B cell (primary cell): ENCODE measurements around the gene PHIP. TPM values are rescaled to one million over a fixed set of nuclear protein-coding genes. Genes with fewer than 3 reads are reported as not detected.
A peak's percentile ranks its signal among the peaks of the same experiment; 100 is the strongest.

Experiments used
- ATAC-seq: fragments of 200-7000 bp; cut with Tn5 transposase; one replicate; pipeline ENCODE4 v1.10.0; 2021; ENCODE audit warnings: low read depth, mild to moderate bottlenecking, moderate number of reproducible peaks, moderate library complexity
- CTCF ChIA-PET: fragments of 350-600 bp; sonication (Branson Sonifier 250); formaldehyde crosslinking; loops from one replicate; lab custom pipeline; 2021; ENCODE audit warnings: antibody characterized with exemption, inconsistent platforms; lab: Charles Lee
- POLR2A ChIA-PET: fragments of 350-600 bp; sonication (Branson Sonifier 250); formaldehyde crosslinking; loops from one replicate; lab custom pipeline; 2021; ENCODE audit warnings: antibody characterized with exemption; lab: Charles Lee
- DNase-seq: peaks from one replicate; pipeline ENCODE4 v3.0.0; 2013
- H2AFZ ChIP-seq: 2 replicates; pipeline ENCODE4 v1.6.1; 2012; ENCODE audit warnings: mild to moderate bottlenecking, low read depth, low read length; ENCODE audit not compliant: insufficient read depth, poor library complexity, severe bottlenecking
- H3K27ac ChIP-seq, 2 donors: 1 replicate in 1 of 2; 2 replicates in 1 of 2; pipeline ENCODE4 v1.5.1; 2012 to 2013; ENCODE audit warnings: low read length in 2 of 2, mild to moderate bottlenecking in 2 of 2, moderate library complexity in 1 of 2
- H3K27me3 ChIP-seq, 4 experiments: fragments of 200-600 bp in 1 of 4; sonication (generic) in 1 of 4; replicated peaks in 1 of 4; 1 replicate in 2 of 4; 2 replicates in 2 of 4; pipeline versions ENCODE4 v1.6.1 to v1.7.0; 2013 to 2016; ENCODE audit warnings: low read length in 3 of 4, mild to moderate bottlenecking in 2 of 4, mixed read lengths in 1 of 4, moderate library complexity in 1 of 4; ENCODE audit not compliant: insufficient read depth in 4 of 4, control insufficient read depth in 3 of 4; ENCODE audit errors: control extremely low read depth in 1 of 4
- H3K36me3 ChIP-seq, 2 experiments: replicated peaks in 1 of 2; 1 replicate in 1 of 2; 2 replicates in 1 of 2; pipeline versions ENCODE4 v1.6.1 to v1.7.1; 2013; ENCODE audit warnings: low read length in 1 of 2; ENCODE audit not compliant: insufficient read depth in 2 of 2, control insufficient read depth in 1 of 2; ENCODE audit errors: control extremely low read depth in 1 of 2, extremely low read depth in 1 of 2
- H3K4me1 ChIP-seq, 2 donors: fragments of 200-600 bp in 1 of 2; sonication (generic) in 1 of 2; 1 replicate in 1 of 2; 2 replicates in 1 of 2; pipeline versions ENCODE4 v1.5.1 to v1.6.1; 2013 to 2017; ENCODE audit warnings: low read length in 2 of 2; ENCODE audit not compliant: control insufficient read depth in 2 of 2, insufficient read depth in 2 of 2
- H3K4me2 ChIP-seq: replicated peaks from 2 replicates; pipeline ENCODE3; 2012; ENCODE audit warnings: mild to moderate bottlenecking, low read depth, low read length; ENCODE audit not compliant: poor library complexity, severe bottlenecking
- H3K4me3 ChIP-seq, 5 experiments: fragments of 200-600 bp in 1 of 5; sonication (generic) in 1 of 5; 1 replicate in 3 of 5; 2 replicates in 2 of 5; pipeline versions ENCODE4 v1.5.1 to v1.7.0; 2011 to 2016; ENCODE audit warnings: low read length in 4 of 5, mild to moderate bottlenecking in 4 of 5, low read depth in 2 of 5, control low read depth in 1 of 5, moderate library complexity in 1 of 5; ENCODE audit not compliant: insufficient read depth in 1 of 5; ENCODE audit errors: control extremely low read depth in 1 of 5, extremely low read depth in 1 of 5
- H3K79me2 ChIP-seq: fragments of 200-600 bp; sonication (generic); one replicate; pipeline ENCODE4 v1.6.0; 2016; ENCODE audit warnings: low read length; ENCODE audit not compliant: control insufficient read depth, insufficient read depth
- H3K9ac ChIP-seq: fragments of 200-600 bp; sonication (generic); 2 replicates; pipeline ENCODE4 v1.6.1; 2017; ENCODE audit warnings: mild to moderate bottlenecking, low read length, moderate library complexity
- H3K9me3 ChIP-seq, 3 donors: one replicate each; pipeline versions ENCODE4 v1.6.1 to v1.7.1; 2013; ENCODE audit warnings: low read length in 2 of 3; ENCODE audit not compliant: control insufficient read depth in 2 of 3, insufficient read depth in 1 of 3; ENCODE audit errors: control extremely low read depth in 1 of 3
- H4K20me1 ChIP-seq: 2 replicates; pipeline ENCODE4 v1.6.0; 2012; ENCODE audit warnings: mild to moderate bottlenecking, low read length; ENCODE audit not compliant: insufficient read depth, control insufficient read depth, poor library complexity, severe bottlenecking
- H3K27ac Mint-ChIP-seq: one replicate; pipeline ENCODE4 v1.8.0; 2021; ENCODE audit warnings: mixed read lengths
- H3K27me3 Mint-ChIP-seq: one replicate; pipeline ENCODE4 v1.8.0; 2021; ENCODE audit warnings: mixed read lengths
- H3K4me1 Mint-ChIP-seq: one replicate; pipeline ENCODE4 v1.8.0; 2021; ENCODE audit warnings: mixed read lengths
- H3K4me3 Mint-ChIP-seq: one replicate; pipeline ENCODE4 v1.8.0; 2021; ENCODE audit warnings: mixed read lengths
- H3K9me3 Mint-ChIP-seq: one replicate; pipeline ENCODE4 v1.8.0; 2022; ENCODE audit warnings: mixed read lengths; ENCODE audit not compliant: insufficient read depth
- EZH2 ChIP-seq: IDR thresholded peaks from 2 replicates; pipeline ENCODE4 v1.6.1; 2012; ENCODE audit warnings: borderline replicate concordance, low read depth, mild to moderate bottlenecking, moderate library complexity, low read length; ENCODE audit not compliant: insufficient read depth, poor library complexity, severe bottlenecking
- WGBS: methylation state at CpG from one replicate; pipeline ENCODE4 v1.1.5; 2013; ENCODE audit warnings: missing lambda C conversion rate; ENCODE audit not compliant: insufficient coverage; 5-methylcytosine and 5-hydroxymethylcytosine counted together
- intact Hi-C: fragments of 100-400 bp; cut with micrococcal nuclease; formaldehyde crosslinking; loops from one replicate; pipeline ENCODE4 v1.10.0; 2022
- polyA plus RNA-seq: library from polyadenylated mRNA; depleted of rRNA; stranded (reverse); fragments of >200 nt; gene quantifications from 2 replicates; pipeline ENCODE4 v1.2.3, GENCODE V29; 2012
- total RNA-seq, 2 donors: library from RNA; stranded (reverse); fragments of 120-200 nt in 1 of 2; gene quantifications; 1 replicate in 1 of 2; 2 replicates in 1 of 2; pipeline versions ENCODE4 v1.2.3 to v1.2.4, GENCODE V29; 2013 to 2022
- TF ChIP-seq, protein P1 (sequence below): fragments of 200-600 bp; IDR thresholded peaks from one replicate; pipeline ENCODE4 v1.8.0; 2022; ENCODE audit warnings: antibody characterized with exemption, mild to moderate bottlenecking

The PHIP gene
- total and polyA plus RNA-seq, 2 donors (not counting 1 experiment from before 2014, with no cell fraction given) = 7.4 to 52.7 TPM

DNA sequence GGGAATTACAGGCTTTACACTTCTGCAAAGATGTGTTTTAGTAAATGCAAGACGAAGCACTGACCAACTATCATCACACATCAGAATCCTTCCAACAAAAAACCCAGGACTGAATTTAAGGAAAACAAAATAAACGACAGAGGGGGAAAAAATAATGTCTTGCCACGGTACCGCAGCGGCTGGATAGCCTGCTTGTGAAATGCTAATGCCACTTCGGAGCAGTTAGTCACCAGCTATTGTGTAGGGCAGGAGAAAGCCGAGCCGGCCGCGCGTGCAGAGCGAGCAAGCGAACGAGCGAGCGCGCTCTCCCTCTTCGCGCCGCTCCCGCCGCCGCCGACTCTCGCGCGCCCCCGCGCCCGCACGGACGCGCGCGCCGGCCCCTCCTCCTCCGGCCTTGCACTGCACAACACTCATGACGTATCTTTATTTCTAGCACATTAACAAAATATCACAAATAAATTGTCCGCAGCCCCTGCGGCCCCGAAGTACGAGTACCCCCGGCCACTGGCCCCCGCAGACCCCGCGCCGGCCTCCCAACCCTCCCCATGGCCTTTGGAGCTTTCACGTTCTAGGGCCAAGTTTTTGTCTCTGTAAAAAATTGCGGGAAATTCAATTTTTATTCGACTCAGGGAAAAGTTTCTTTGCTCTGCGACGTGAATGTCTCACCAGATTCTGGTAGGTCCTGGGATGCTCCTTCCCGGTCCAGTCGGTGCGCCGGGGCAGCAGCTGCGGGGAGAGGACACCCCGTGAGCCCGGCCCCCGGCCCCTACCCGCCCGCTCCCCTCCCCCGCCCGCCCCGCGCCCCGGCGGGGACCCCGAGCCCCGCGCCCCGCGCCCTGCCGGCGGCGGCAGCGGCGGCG lies 1.0 kb downstream of the PHIP start:
- Histone ChIP-seq H3K4me3 (peak overlapping the region; percentile 79 to 98 (median 82)), H4K20me1 (peaks cover 8% of the 10 kb centered on the region), H3K27ac (peak overlapping the region; percentile 82 to 90), H3K36me3 (peaks cover 0 to 1% of the 10 kb centered on the region in 2 experiments), H3K4me1 (peaks cover 3 to 28% of the 10 kb centered on the region in 2 donors), H3K9ac (peak overlapping the region; percentile 85), H3K27me3 (peaks cover 0 to 7% (median 0%) of the 10 kb centered on the region in 4 experiments), H3K4me2 (peak overlapping the region; percentile 68), H3K9me3 (no peaks in the 10 kb centered on the region), H2AFZ (peak overlapping the region; percentile 80), H3K79me2 (peaks cover 47% of the 10 kb centered on the region)
- Mint-ChIP-seq H3K9me3 (no peaks in the 10 kb centered on the region), H3K27ac (peak overlapping the region; percentile 96), H3K27me3 (no peaks in the 10 kb centered on the region), H3K4me1 (peaks cover 47% of the 10 kb centered on the region), H3K4me3 (peak overlapping the region; percentile 83)
- ATAC-seq (peak; percentile 48), DNase-seq (peak; percentile 95)
- intact Hi-C loops = loop anchor here (10.0 kb wide), 1 partner anchor 52 kb away; no protein-coding TSS in a partner anchor
- TF ChIP-seq, protein P1, sequence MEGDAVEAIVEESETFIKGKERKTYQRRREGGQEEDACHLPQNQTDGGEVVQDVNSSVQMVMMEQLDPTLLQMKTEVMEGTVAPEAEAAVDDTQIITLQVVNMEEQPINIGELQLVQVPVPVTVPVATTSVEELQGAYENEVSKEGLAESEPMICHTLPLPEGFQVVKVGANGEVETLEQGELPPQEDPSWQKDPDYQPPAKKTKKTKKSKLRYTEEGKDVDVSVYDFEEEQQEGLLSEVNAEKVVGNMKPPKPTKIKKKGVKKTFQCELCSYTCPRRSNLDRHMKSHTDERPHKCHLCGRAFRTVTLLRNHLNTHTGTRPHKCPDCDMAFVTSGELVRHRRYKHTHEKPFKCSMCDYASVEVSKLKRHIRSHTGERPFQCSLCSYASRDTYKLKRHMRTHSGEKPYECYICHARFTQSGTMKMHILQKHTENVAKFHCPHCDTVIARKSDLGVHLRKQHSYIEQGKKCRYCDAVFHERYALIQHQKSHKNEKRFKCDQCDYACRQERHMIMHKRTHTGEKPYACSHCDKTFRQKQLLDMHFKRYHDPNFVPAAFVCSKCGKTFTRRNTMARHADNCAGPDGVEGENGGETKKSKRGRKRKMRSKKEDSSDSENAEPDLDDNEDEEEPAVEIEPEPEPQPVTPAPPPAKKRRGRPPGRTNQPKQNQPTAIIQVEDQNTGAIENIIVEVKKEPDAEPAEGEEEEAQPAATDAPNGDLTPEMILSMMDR = no peak
- TF ChIP-seq EZH2 = no peak
- CTCF ChIA-PET = no interaction called here
- under 1% methylated on average over 65 of the region's 79 CpGs for WGBS
- POLR2A ChIA-PET = interaction anchor here (0.6 to 1.6 kb wide), 4 partner anchors 10 to 158 kb away, joined by 3 to 7 read pairs (median 4); partner anchors contain the start of gene HMGN3
